Panc1 (cell line): Measurements from ENCODE around the gene FBXL17. TPM values are rescaled to one million over a fixed set of nuclear protein-coding genes. Genes with fewer than 3 reads are reported as not detected.

ENCODE experiments used
- ATAC-seq: fragments of 200-7000 bp; cut with Tn5 transposase; 2 replicates; pipeline ENCODE4 v1.9.1; 2020; ENCODE audit warnings: mild to moderate bottlenecking, moderate library complexity
- BruUV-seq: library from RNA; stranded (reverse); fragments of 400-500 nt; replicated peaks from 2 replicates; lab custom pipeline; 2021; lab: Mats Ljungman, UMichigan
- CTCF ChIA-PET: fragments of 300-600 bp; sonication (Branson Sonifier 250); formaldehyde crosslinking; loops from one replicate; lab custom pipeline; 2022; ENCODE audit warnings: antibody characterized with exemption; lab: Charles Lee
- POLR2A ChIA-PET: fragments of 300-600 bp; sonication (Branson Sonifier 250); formaldehyde crosslinking; loops from one replicate; lab custom pipeline; 2022; ENCODE audit warnings: antibody characterized with exemption; lab: Charles Lee
- DNase-seq: peaks from one replicate; pipeline ENCODE4 v3.0.0-alpha.2; 2010; ENCODE audit warnings: low read depth, low spot score
- H3K27ac ChIP-seq: 2 replicates; pipeline ENCODE4 v1.5.1; 2011; ENCODE audit warnings: mild to moderate bottlenecking, low read length, inconsistent platforms
- H3K27me3 ChIP-seq: fragments of 200-500 bp; sonication (Bioruptor generic); 2 replicates; pipeline ENCODE4 v1.6.0; 2014; ENCODE audit warnings: low read length, inconsistent platforms; ENCODE audit not compliant: control insufficient read depth, insufficient read depth
- H3K36me3 ChIP-seq: fragments of 200-500 bp; sonication (Bioruptor generic); 2 replicates; pipeline ENCODE4 v1.5.1; 2014; ENCODE audit warnings: inconsistent platforms, mild to moderate bottlenecking, low read length, moderate library complexity; ENCODE audit not compliant: control insufficient read depth, insufficient read depth
- H3K4me1 ChIP-seq: 2 replicates; pipeline ENCODE4 v1.5.1; 2011; ENCODE audit warnings: inconsistent platforms, mild to moderate bottlenecking, low read length, moderate library complexity; ENCODE audit not compliant: control insufficient read depth, insufficient read depth
- H3K4me3 ChIP-seq, 2 experiments: 2 replicates each; pipeline ENCODE4 v1.5.1; 2011 to 2012; ENCODE audit warnings: low read depth in 2 of 2, low read length in 2 of 2, mild to moderate bottlenecking in 2 of 2, inconsistent platforms in 1 of 2, moderate library complexity in 1 of 2
- H3K9me3 ChIP-seq: fragments of 200-500 bp; sonication (Bioruptor generic); 2 replicates; pipeline ENCODE4 v1.5.1; 2014; ENCODE audit warnings: low read depth, mild to moderate bottlenecking, inconsistent platforms, low read length, moderate library complexity; ENCODE audit not compliant: control insufficient read depth, insufficient read depth
- CTCF ChIP-seq: fragments of 450-650 bp; IDR thresholded peaks from 2 replicates; pipeline ENCODE4 v1.5.1; 2017; ENCODE audit warnings: mild to moderate bottlenecking
- POLR2AphosphoS5 ChIP-seq: IDR thresholded peaks from 2 replicates; pipeline ENCODE4 v1.6.1; 2012; ENCODE audit warnings: mild to moderate bottlenecking, low read depth, low read length, moderate library complexity
- REST ChIP-seq, 2 experiments: IDR thresholded peaks; 2 replicates each; pipeline ENCODE4 v1.6.1; 2011 to 2012; ENCODE audit warnings: low read depth in 2 of 2, control low read depth in 1 of 2, low read length in 1 of 2, mild to moderate bottlenecking in 1 of 2, moderate library complexity in 1 of 2; ENCODE audit not compliant: insufficient read depth in 1 of 2
- SIN3A ChIP-seq: IDR thresholded peaks from 2 replicates; pipeline ENCODE4 v1.6.1; 2012; ENCODE audit warnings: low read depth, mild to moderate bottlenecking, low read length, moderate library complexity, borderline replicate concordance; ENCODE audit not compliant: insufficient read depth
- TCF7L2 ChIP-seq: IDR thresholded peaks from 2 replicates; pipeline ENCODE4 v1.6.1; 2011; ENCODE audit warnings: mild to moderate bottlenecking, low read depth, low read length, inconsistent platforms
- in situ Hi-C: cut with HindIII; loops from 2 replicates; pipeline ENCODE4 v1.10.0; 2016; ENCODE audit warnings: low sequenced_read_pairs, low pct_unique_long_range_greater_than_20kb
- intact Hi-C: fragments of 100-400 bp; cut with micrococcal nuclease; formaldehyde crosslinking; loops from one replicate; pipeline ENCODE4 v1.10.0; 2022; ENCODE audit not compliant: unreplicated experiment
- total RNA-seq: library from RNA; stranded (reverse); gene quantifications from one replicate; pipeline ENCODE4 v1.2.1, GENCODE V29; 2021; ENCODE audit not compliant: unreplicated experiment

The FBXL17 gene
- total RNA-seq, 1 experiment from 2014 or later, result 17.4 TPM

GRCh38 chr5:108375768-108376167, 6.1 kb downstream of the FBXL17 start:
- H3K4me3 ChIP-seq, result no peak overlapping the region
- no peak overlapping the region for H3K27ac ChIP-seq
- intact Hi-C loops (no loop called here), in situ Hi-C loops (no loop called here)
- no peaks in the 10 kb centered on the region for H3K27me3 ChIP-seq
- H3K9me3 ChIP-seq, result peaks cover 29% of the 10 kb centered on the region; the same call in 1 of the 2 replicates
- H3K36me3 ChIP-seq, result no peaks in the 10 kb centered on the region
- peaks cover 11% of the 10 kb centered on the region for H3K4me1 ChIP-seq
- TF ChIP-seq REST (IDR thresholded peaks at IDR 0.05; ENCODE audit: insufficient read depth in 1 of 2, low read depth in 2 of 2, low read length in 1 of 2), result no peak
- TF ChIP-seq TCF7L2, result no peak
- no peak for TF ChIP-seq CTCF
- no peak for TF ChIP-seq POLR2AphosphoS5
- TF ChIP-seq SIN3A, result no peak
- CTCF ChIA-PET, result interaction anchor here (1.1 kb wide), 1 partner anchor 115 kb away, joined by 3 read pairs; no protein-coding TSS in a partner anchor
- ATAC-seq (no peak), DNase-seq (no peak)
- no TSS peak for BruUV-seq
- POLR2A ChIA-PET, result no interaction called here

- no TSS peak for BruUV-seq
- intact Hi-C loops (no loop called here), in situ Hi-C loops (no loop called here)
- H3K4me3 ChIP-seq, result no peak overlapping the region
- no peak overlapping the region for H3K27ac ChIP-seq
- no peaks in the 10 kb centered on the region for H3K36me3 ChIP-seq
- TF ChIP-seq SIN3A (no peak), CTCF (no peak), TCF7L2 (no peak), REST (IDR thresholded peaks at IDR 0.05; ENCODE audit: insufficient read depth in 1 of 2, low read depth in 2 of 2, low read length in 1 of 2) (no peak), POLR2AphosphoS5 (no peak)
- ATAC-seq (no peak), DNase-seq (no peak)
- ChIA-PET POLR2A (no interaction called here), CTCF (no interaction called here)
- peaks cover 29% of the 10 kb centered on the region; the same call in 1 of the 2 replicates for H3K9me3 ChIP-seq
- peaks cover under 1% of the 10 kb centered on the region for H3K4me1 ChIP-seq
- H3K27me3 ChIP-seq, result no peaks in the 10 kb centered on the region
These were observed 8.5 kb downstream of the FBXL17 start for GRCh38 chr5:108373426-108373825.
